Suppressor macrophage treated with lipopolysaccharide for 4 hours (primary cell): ENCODE results near the gene ARF5.

Source experiments
- DNase-seq: peaks from one replicate; pipeline ENCODE4 v3.0.0-alpha.2; 2020

ARF5 gene

GRCh38 chr7:127589896-127590295 lies 1.7 kb downstream of the ARF5 start:
- peak; percentile 25 for DNase-seq

DNA sequence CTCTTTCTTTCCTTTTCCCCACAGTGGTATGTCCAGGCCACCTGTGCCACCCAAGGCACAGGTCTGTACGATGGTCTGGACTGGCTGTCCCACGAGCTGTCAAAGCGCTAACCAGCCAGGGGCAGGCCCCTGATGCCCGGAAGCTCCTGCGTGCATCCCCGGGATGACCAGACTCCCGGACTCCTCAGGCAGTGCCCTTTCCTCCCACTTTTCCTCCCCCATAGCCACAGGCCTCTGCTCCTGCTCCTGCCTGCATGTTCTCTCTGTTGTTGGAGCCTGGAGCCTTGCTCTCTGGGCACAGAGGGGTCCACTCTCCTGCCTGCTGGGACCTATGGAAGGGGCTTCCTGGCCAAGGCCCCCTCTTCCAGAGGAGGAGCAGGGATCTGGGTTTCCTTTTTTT lies 3.0 kb downstream of the ARF5 start:
- no peak for DNase-seq

GRCh38 chr7:127591591-127591990 lies 3.4 kb downstream of the ARF5 start:
- DNase-seq, result no peak

- DNase-seq, result no peak
Observed at GRCh38 chr7:127592550-127592949, 4.3 kb downstream of the ARF5 start.

- peak; percentile 61 for DNase-seq
Observed at GRCh38 chr7:127594490-127594889, 6.3 kb downstream of the ARF5 start.

DNA sequence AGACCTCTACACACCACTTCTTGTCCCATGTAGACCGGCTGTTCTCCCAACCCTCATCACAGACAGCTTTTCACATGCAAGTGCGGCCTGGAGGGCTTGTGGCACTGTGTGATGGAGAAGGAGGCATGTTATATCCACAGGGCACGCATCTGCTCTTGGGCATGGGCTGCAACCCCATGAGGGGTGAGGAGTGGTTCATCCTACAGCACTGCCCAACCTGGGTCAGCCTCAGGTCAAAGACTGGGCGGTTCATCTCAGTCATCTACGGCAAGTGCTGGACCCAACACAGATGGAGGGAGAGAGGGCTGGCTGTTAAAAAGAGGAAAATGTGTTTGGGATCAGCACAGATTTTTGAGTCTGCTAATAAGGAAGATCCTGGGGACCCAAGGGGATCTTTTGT lies 7.5 kb downstream of the ARF5 start:
- no peak for DNase-seq

DNA sequence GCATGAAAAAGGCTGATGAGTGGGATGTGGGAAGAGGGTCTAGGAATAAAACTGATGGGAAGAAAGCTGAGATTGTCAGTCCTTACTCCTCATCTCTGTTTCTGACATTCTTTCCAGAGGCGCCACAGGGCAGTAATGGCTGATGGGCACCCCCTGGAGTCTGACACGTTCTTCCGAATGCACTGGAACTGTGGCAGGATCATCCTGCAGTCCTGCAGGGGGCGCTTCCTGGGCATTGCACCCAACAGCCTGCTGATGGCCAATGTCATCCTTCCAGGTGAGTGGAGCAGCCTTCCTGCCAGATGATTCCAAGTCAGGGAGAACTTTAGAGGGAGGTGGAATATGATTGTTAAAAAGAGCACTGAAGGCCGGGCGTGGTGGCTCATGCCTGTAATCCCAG lies 10.1 kb downstream of the ARF5 start:
- DNase-seq, result no peak

GRCh38 chr7:127600885-127601284 lies 12.7 kb downstream of the ARF5 start:
- no peak for DNase-seq

DNA sequence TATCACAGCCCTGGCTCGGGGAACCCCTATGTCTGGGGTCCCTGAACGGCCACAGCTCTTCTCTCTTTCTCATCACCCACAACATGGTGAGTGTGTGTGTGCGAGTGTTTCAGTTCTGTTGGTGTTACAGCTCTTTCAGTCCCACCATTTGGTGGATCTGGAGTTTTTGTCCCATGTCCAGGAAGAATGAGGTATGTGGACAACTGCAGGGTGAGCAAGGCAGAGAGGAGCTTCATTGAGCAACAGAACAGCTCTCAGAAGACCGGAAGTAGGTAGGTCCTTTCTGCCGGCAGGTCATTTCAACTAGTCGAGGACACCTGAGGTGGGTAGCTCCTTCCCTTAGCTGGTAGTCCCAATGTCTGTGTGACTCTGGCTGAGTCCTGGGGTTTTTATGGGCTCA lies 20.2 kb downstream of the ARF5 start:
- no peak for DNase-seq

- DNase-seq, result no peak
Observed at GRCh38 chr7:127609297-127609696, 21.1 kb downstream of the ARF5 start.

- no peak for DNase-seq
Observed at GRCh38 chr7:127612263-127612662, 24.1 kb downstream of the ARF5 start.

GRCh38 chr7:127616724-127617123 lies 28.5 kb downstream of the ARF5 start:
- no peak for DNase-seq

DNA sequence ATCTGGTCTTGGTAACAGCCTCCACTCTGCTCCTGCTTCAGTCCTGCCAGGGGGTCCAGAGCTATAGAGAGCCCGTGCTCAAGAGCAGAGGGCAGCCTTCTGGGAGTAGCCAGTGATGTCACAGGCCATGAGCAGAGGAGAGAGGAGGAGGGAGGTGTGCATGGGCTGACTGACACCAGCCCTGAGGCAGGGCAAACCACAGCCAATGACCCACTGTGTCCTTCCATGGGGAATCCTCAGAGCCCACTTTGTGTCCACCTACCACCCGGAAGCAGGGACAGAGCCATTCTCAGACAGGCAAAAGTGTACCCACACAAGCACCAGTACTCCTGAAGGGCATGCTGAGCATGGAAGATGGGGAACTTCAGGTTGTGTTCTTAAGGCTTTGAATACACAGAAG lies 29.8 kb downstream of the ARF5 start, which contains the start of gene PAX4:
Gene PAX4, minus strand, starts transcription at position 101 of the 400 bp plus-strand sequence. CDS start 2,214 bp downstream, outside the sequence.
- no peak for DNase-seq

GRCh38 chr7:127618775-127619174 lies 30.6 kb downstream of the ARF5 start:
- no peak for DNase-seq

GRCh38 chr7:127619681-127620405 lies 31.6 kb downstream of the ARF5 start:
- DNase-seq, result no peak

DNA sequence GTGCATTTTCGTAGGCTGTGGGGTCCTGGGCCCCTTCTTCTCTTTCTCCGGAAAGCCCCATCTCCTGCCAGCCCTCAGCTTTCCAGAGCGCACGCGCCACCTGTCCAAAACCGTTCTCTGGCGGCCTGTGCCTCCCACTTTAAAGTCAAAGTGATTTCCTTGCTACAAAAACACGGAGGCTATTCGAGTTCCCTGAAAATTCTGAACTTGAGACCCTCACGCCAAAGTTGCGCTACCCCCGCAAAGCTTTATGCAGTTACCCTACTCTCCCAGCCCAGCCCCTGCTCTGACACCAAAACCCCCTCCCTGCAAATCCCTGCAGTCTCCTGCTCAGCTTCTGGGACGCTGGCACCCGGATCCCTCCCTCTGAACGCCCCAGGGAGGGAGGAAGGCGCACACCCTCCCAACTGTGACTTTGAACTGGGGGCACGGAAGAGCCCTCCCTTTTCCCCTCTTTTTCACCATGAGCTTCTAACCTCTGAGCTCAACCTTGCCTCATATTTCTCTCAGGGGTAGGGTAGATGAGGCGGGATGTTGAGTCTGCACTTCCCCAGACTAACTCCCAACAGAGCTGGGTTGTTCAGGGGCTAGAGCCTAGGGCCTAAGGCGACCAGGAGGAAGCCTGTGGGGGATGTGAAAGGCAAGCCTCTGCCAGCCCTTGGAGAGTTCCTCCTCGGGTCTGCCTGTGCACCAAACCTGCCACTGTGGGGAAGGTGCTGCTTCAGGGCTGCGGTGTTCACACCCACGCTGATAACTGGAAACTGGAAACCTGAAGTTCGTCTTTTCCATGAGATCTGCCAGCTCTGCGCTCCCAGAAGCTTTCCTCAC lies 32.4 kb downstream of the ARF5 start:
- no peak for DNase-seq

DNA sequence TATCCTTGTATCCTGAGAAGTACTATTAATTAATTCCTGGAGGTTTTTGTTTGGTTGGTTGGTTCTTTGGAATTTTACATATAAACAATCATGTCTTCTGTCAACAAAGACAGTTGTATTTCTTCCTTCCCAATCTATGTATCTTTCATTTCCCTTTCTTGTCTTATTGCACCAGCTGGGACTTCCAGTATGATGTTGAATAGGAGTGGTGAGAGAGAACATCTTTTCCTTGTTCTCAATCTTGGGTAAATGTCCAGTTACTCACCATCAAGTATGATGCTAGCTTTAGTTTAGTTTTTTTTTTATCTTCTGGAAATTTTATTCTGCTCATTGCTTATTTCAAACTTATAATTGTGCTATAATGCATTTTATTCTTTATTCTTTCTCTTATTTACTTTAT lies 37.1 kb downstream of the ARF5 start:
- peak; percentile 59 for DNase-seq

GRCh38 chr7:127628445-127628844 lies 40.2 kb downstream of the ARF5 start:
- no peak for DNase-seq

GRCh38 chr7:127629268-127629854 lies 41.1 kb downstream of the ARF5 start:
- peak; percentile 28 for DNase-seq

DNA sequence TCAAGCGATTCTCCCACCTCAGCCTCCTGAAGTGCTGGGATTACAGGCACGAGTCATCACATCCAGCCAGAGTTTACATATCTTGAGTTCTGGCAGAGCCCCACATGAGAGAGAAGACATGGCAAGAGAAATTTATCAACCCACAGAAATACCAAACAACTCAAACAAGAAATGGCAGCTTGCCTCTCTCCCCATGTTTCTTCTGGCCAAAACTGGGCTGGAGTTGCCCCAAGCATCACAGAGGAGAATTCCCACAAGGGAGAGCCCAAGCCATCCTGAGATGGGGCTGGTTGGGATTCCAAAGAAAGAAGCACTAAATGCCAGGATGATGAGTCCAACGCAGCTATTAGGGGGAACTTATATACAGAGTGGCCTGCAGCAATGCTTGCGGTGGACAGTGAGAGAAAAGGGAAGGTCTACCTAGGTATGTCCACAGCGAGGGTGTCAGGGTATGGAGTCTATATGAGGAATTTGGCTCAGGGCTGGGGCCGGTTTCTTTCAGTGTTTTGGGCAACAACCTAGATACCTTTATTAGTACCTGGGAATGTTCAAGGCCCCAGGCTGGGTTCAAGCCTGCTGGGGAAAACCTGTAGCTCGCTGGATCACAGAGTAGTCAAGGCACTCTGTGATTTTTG lies 44.2 kb downstream of the ARF5 start:
- DNase-seq, result no peak

DNA sequence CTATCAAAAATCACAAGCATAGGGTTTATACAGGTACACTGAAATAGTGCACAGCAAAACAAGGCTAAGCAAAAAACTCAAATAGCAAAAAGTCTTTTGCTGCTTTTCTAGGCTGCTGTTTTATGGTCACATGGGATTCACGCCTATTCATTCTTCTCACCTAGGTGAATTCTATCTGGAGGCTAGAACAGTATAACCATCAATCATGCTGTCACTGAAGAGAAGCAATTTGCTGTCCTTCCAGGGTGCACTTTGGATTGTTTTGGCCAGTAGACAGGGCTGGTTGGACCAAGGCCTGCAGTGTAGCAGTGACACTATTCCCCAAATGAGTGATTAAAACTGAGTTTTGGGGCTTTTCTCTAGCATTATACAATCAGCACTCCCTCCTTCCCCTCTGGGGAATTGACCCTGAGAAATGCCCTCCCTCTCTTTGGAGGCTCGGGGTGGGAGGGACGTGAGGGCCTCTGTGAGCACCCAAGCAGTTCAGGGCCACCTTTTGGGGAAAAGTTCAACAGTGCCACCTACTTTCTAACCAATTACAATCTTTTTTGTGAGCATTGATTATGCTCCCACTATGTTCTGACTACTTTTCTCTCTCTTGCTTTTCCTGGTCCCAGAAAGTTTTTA lies 47.6 kb downstream of the ARF5 start:
- no peak for DNase-seq

DNA sequence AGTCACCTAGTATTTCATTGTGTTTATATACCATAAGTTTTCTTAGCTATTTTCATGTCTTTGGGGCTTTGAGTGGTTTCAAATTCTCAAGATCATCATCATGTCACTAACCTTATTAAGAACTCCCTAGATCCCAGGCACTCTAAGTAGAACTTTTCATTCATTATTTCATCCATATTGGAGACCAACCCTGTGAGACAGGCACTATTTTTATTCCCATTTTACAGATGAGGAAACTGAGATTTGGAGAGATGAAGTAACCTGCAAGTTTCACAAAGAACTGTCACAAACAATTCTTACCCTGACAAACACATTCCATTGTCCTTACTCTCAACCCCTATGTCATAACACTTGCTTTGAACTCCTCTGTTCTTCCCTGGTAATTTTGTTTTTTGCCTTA lies 50.0 kb downstream of the ARF5 start:
- no peak for DNase-seq
